ENCODE measurements around the gene SECISBP2L. TPM values are rescaled to one million over a fixed set of nuclear protein-coding genes. Genes with fewer than 3 reads are reported as not detected.

Gene SECISBP2L
- total RNA-seq, 1 donor from 2014 or later: 44.0 TPM

- Histone ChIP-seq H3K4me1 (no peaks in the 10 kb centered on the region), H3K79me2 (ENCODE audit: low read depth) (no peaks in the 10 kb centered on the region), H3K36me3 (peaks cover 6% of the 10 kb centered on the region), H3K4me2 (no peak overlapping the region), H3K9me3 (ENCODE audit: low read depth) (no peaks in the 10 kb centered on the region), H3K4me3 (no peak overlapping the region), H4K20me1 (ENCODE audit: low read depth) (no peaks in the 10 kb centered on the region), H3K27me3 (no peaks in the 10 kb centered on the region), H3K9ac (no peak overlapping the region), H2AFZ (replicated peaks) (no peak overlapping the region), H3F3A (ENCODE audit: low read depth) (no peaks in the 10 kb centered on the region), H3K27ac (no peak overlapping the region)
- H3K4me1 Mint-ChIP-seq: no peaks in the 10 kb centered on the region
- no peak overlapping the region for H3K27ac Mint-ChIP-seq
- H3K9me3 Mint-ChIP-seq: no peaks in the 10 kb centered on the region
- H3K4me3 Mint-ChIP-seq: no peak overlapping the region
- H3K36me3 Mint-ChIP-seq: peaks cover 26% of the 10 kb centered on the region
- no peaks in the 10 kb centered on the region for H3K27me3 Mint-ChIP-seq (ENCODE audit: insufficient read depth, low read depth)
- DNase-seq (ENCODE audit: low spot score): no peak
- TF ChIP-seq CTCF (IDR thresholded peaks at IDR 0.05) (no peak), EZH2phosphoT487 (IDR thresholded peaks at IDR 0.05) (no peak)
These were observed 54.1 kb downstream of the SECISBP2L start for GRCh38 chr15:48992096-48992495.

GRCh38 chr15:48989170-48989569 lies 57.1 kb downstream of the SECISBP2L start:
- Mint-ChIP-seq H3K27ac (no peak overlapping the region), H3K9me3 (no peaks in the 10 kb centered on the region), H3K36me3 (peaks cover 18% of the 10 kb centered on the region), H3K4me1 (peaks cover 4% of the 10 kb centered on the region), H3K27me3 (ENCODE audit: insufficient read depth, low read depth) (no peaks in the 10 kb centered on the region), H3K4me3 (no peak overlapping the region)
- DNase-seq (ENCODE audit: low spot score): no peak
- Histone ChIP-seq H3K79me2 (ENCODE audit: low read depth) (no peaks in the 10 kb centered on the region), H3K9me3 (ENCODE audit: low read depth) (no peaks in the 10 kb centered on the region), H3K4me1 (no peaks in the 10 kb centered on the region), H4K20me1 (ENCODE audit: low read depth) (no peaks in the 10 kb centered on the region), H3K36me3 (no peaks in the 10 kb centered on the region), H3K9ac (no peak overlapping the region), H3K4me3 (no peak overlapping the region), H3K27ac (no peak overlapping the region), H2AFZ (replicated peaks) (no peak overlapping the region), H3K27me3 (no peaks in the 10 kb centered on the region), H3F3A (ENCODE audit: low read depth) (no peaks in the 10 kb centered on the region), H3K4me2 (no peak overlapping the region)
- TF ChIP-seq EZH2phosphoT487 (IDR thresholded peaks at IDR 0.05) (no peak), EZH2 (IDR thresholded peaks at IDR 0.05) (no peak), CTCF (IDR thresholded peaks at IDR 0.05) (no peak)

- Histone ChIP-seq H2AFZ (replicated peaks) (no peak overlapping the region), H3K27ac (no peak overlapping the region), H3K27me3 (no peaks in the 10 kb centered on the region), H3K36me3 (no peaks in the 10 kb centered on the region), H3F3A (ENCODE audit: low read depth) (no peaks in the 10 kb centered on the region), H3K4me3 (no peak overlapping the region), H3K79me2 (ENCODE audit: low read depth) (no peaks in the 10 kb centered on the region), H3K4me1 (no peaks in the 10 kb centered on the region), H4K20me1 (ENCODE audit: low read depth) (no peaks in the 10 kb centered on the region), H3K9ac (no peak overlapping the region), H3K4me2 (no peak overlapping the region), H3K9me3 (ENCODE audit: low read depth) (no peaks in the 10 kb centered on the region)
- no peak overlapping the region for H3K4me3 Mint-ChIP-seq
- no peaks in the 10 kb centered on the region for H3K27me3 Mint-ChIP-seq (ENCODE audit: insufficient read depth, low read depth)
- peaks cover 9% of the 10 kb centered on the region for H3K36me3 Mint-ChIP-seq
- peaks cover 7% of the 10 kb centered on the region for H3K4me1 Mint-ChIP-seq
- no peak for DNase-seq (ENCODE audit: low spot score)
- H3K27ac Mint-ChIP-seq: no peak overlapping the region
- no peaks in the 10 kb centered on the region for H3K9me3 Mint-ChIP-seq
- no peak for TF ChIP-seq EZH2phosphoT487 (IDR thresholded peaks at IDR 0.05)
- TF ChIP-seq CTCF (IDR thresholded peaks at IDR 0.05): no peak
- no peak for TF ChIP-seq EZH2 (IDR thresholded peaks at IDR 0.05)
These were observed 59.1 kb downstream of the SECISBP2L start for GRCh38 chr15:48987142-48987541.

Data from neural progenitor cell (in vitro differentiated cells).